Left ventricle myocardium inferior (tissue), 1 donor: Measurements from ENCODE around the gene CRX. TPM values are rescaled to one million over a fixed set of nuclear protein-coding genes. Genes with fewer than 3 reads are reported as not detected.
"Not testable (repeated sequence)": the region's sequence is repeated elsewhere in the genome, so short reads cannot be mapped to it uniquely, and the experiment has no call there.

Source experiments
- DNase-seq: peaks from one replicate; pipeline ENCODE4 v3.0.0-alpha.2; 2020
- H3K27ac ChIP-seq: fragments of 200-600 bp; replicated peaks from 2 replicates; pipeline ENCODE4 v1.8.0; 2021
- H3K27me3 ChIP-seq: fragments of 200-600 bp; 2 replicates; pipeline ENCODE4 v1.8.0; 2021; ENCODE audit warnings: low read depth
- H3K36me3 ChIP-seq: fragments of 200-600 bp; 2 replicates; pipeline ENCODE4 v1.8.0; 2021
- H3K4me1 ChIP-seq: fragments of 200-600 bp; 2 replicates; pipeline ENCODE4 v1.8.0; 2021
- H3K4me3 ChIP-seq: fragments of 200-600 bp; 2 replicates; pipeline ENCODE4 v1.8.0; 2021; ENCODE audit warnings: mild to moderate bottlenecking, moderate library complexity
- H3K9me3 ChIP-seq: fragments of 200-600 bp; replicated peaks from 2 replicates; pipeline ENCODE4 v1.8.0; 2021
- CTCF ChIP-seq: fragments of 200-600 bp; IDR thresholded peaks from 2 replicates; pipeline ENCODE4 v1.8.0; 2021; ENCODE audit warnings: antibody characterized with exemption, mild to moderate bottlenecking, borderline replicate concordance
- intact Hi-C: fragments of 100-400 bp; cut with micrococcal nuclease; formaldehyde crosslinking; loops from one replicate; pipeline ENCODE4 v1.11.0; 2022
- total RNA-seq: library from RNA; stranded (reverse); fragmentation: NEBNext Ultra II Directional; extraction: Animal tissue kit (Norgen Biotek cat#: 25700); gene quantifications from one replicate; pipeline ENCODE4 v1.2.1, GENCODE V29; 2021
- donor health status: DM: no; HTN: yes; CAD: no; lungs with severe emphysema.

The CRX gene
- total RNA-seq, 1 donor from 2014 or later = not detected

- Histone ChIP-seq H3K36me3 (no peaks in the 10 kb centered on the region), H3K9me3 (no peaks in the 10 kb centered on the region), H3K27ac (no peak overlapping the region), H3K4me1 (no peaks in the 10 kb centered on the region), H3K4me3 (no peak overlapping the region), H3K27me3 (peaks cover 22% of the 10 kb centered on the region)
- DNase-seq = peak; percentile 18
- intact Hi-C loops = no loop called here
- TF ChIP-seq CTCF = no peak
Measured at GRCh38 chr19:47865166-47865565, 43.4 kb downstream of the CRX start.

GRCh38 chr19:47878906-47879305, 57.2 kb downstream of the CRX start:
- peaks cover 57% of the 10 kb centered on the region for H3K27me3 ChIP-seq
- H3K4me1 ChIP-seq = no peaks in the 10 kb centered on the region
- no peak for DNase-seq
- no peak for TF ChIP-seq CTCF
- intact Hi-C loops = no loop called here
- H3K27ac ChIP-seq = no peak overlapping the region
- no peaks in the 10 kb centered on the region for H3K9me3 ChIP-seq
- no peaks in the 10 kb centered on the region for H3K36me3 ChIP-seq
- no peak overlapping the region for H3K4me3 ChIP-seq

- intact Hi-C loops, H3K9me3 ChIP-seq, H3K4me1 ChIP-seq, H3K27ac ChIP-seq, DNase-seq, H3K4me3 ChIP-seq, H3K36me3 ChIP-seq: not testable (repeated sequence)
- H3K27me3 ChIP-seq = peaks cover 55% of the 10 kb centered on the region
Measured at GRCh38 chr19:47879385-47879784, 57.6 kb downstream of the CRX start.

- intact Hi-C loops = no loop called here
- no peak for DNase-seq
- Histone ChIP-seq H3K4me1 (no peaks in the 10 kb centered on the region), H3K27ac (no peak overlapping the region), H3K27me3 (peaks cover 50% of the 10 kb centered on the region), H3K9me3 (no peaks in the 10 kb centered on the region), H3K36me3 (no peaks in the 10 kb centered on the region), H3K4me3 (no peak overlapping the region)
- no peak for TF ChIP-seq CTCF
Measured at GRCh38 chr19:47881757-47882156, 60.0 kb downstream of the CRX start.

- H3K36me3 ChIP-seq = no peaks in the 10 kb centered on the region
- no peaks in the 10 kb centered on the region for H3K9me3 ChIP-seq
- H3K27me3 ChIP-seq = peaks cover 46% of the 10 kb centered on the region
- no peak overlapping the region for H3K4me3 ChIP-seq
- intact Hi-C loops = no loop called here
- H3K27ac ChIP-seq = no peak overlapping the region
- no peak for DNase-seq
- no peaks in the 10 kb centered on the region for H3K4me1 ChIP-seq
- no peak for TF ChIP-seq CTCF
Measured at GRCh38 chr19:47882890-47883289, 61.2 kb downstream of the CRX start.

- H3K27me3 ChIP-seq = peaks cover 53% of the 10 kb centered on the region
- H3K27ac ChIP-seq = no peak overlapping the region
- no peak overlapping the region for H3K4me3 ChIP-seq
- H3K9me3 ChIP-seq = no peaks in the 10 kb centered on the region
- H3K4me1 ChIP-seq = no peaks in the 10 kb centered on the region
- intact Hi-C loops = no loop called here
- no peaks in the 10 kb centered on the region for H3K36me3 ChIP-seq
- DNase-seq = no peak
- TF ChIP-seq CTCF = no peak
Measured at GRCh38 chr19:47885067-47885463, 63.3 kb downstream of the CRX start.
